HUES6 (cell line): ENCODE measurements around the gene C22orf15.
A peak's percentile ranks its signal among the peaks of the same experiment; 100 is the strongest.

ENCODE experiments used
- H3K27ac ChIP-seq: 2 replicates; pipeline ENCODE4 v1.7.0; 2013; ENCODE audit warnings: low read depth, mild to moderate bottlenecking, low read length, inconsistent platforms
- H3K27me3 ChIP-seq: 2 replicates; pipeline ENCODE4 v1.6.1; 2013; ENCODE audit warnings: low read length; ENCODE audit not compliant: control insufficient read depth, insufficient read depth
- H3K36me3 ChIP-seq: 2 replicates; pipeline ENCODE4 v1.6.1; 2013; ENCODE audit warnings: low read length; ENCODE audit not compliant: control insufficient read depth, insufficient read depth
- H3K4me1 ChIP-seq: 2 replicates; pipeline ENCODE4 v1.6.1; 2013; ENCODE audit warnings: low read length; ENCODE audit not compliant: control insufficient read depth, insufficient read depth
- H3K4me3 ChIP-seq: 2 replicates; pipeline ENCODE4 v1.5.1; 2013; ENCODE audit warnings: low read depth, low read length
- H3K9ac ChIP-seq: one replicate; pipeline ENCODE4 v1.6.1; 2013; ENCODE audit warnings: mild to moderate bottlenecking, low read length
- H3K9me3 ChIP-seq: 2 replicates; pipeline ENCODE4 v1.6.1; 2013; ENCODE audit warnings: low read depth, low read length; ENCODE audit not compliant: control insufficient read depth, insufficient read depth

Gene C22orf15

GRCh38 chr22:23783265-23784150, 20.7 kb downstream of the C22orf15 start:
- Histone ChIP-seq H3K27me3 (no peaks in the 10 kb centered on the region), H3K9me3 (no peaks in the 10 kb centered on the region), H3K27ac (no peak overlapping the region), H3K9ac (no peak overlapping the region), H3K4me3 (no peak overlapping the region), H3K36me3 (no peaks in the 10 kb centered on the region), H3K4me1 (peaks cover 16% of the 10 kb centered on the region)

GRCh38 chr22:23784215-23784732, 21.5 kb downstream of the C22orf15 start:
- Histone ChIP-seq H3K36me3 (no peaks in the 10 kb centered on the region), H3K4me1 (peaks cover 23% of the 10 kb centered on the region), H3K9ac (no peak overlapping the region), H3K27ac (no peak overlapping the region), H3K9me3 (no peaks in the 10 kb centered on the region), H3K27me3 (no peaks in the 10 kb centered on the region), H3K4me3 (no peak overlapping the region)

GRCh38 chr22:23786261-23786710, 23.5 kb downstream of the C22orf15 start:
- H3K36me3 ChIP-seq = peaks cover 12% of the 10 kb centered on the region; the same call in 1 of the 2 replicates
- peak overlapping the region; percentile 99 for H3K27ac ChIP-seq
- H3K9ac ChIP-seq = peak overlapping the region; percentile 99
- no peaks in the 10 kb centered on the region for H3K27me3 ChIP-seq
- H3K4me1 ChIP-seq = peaks cover 27% of the 10 kb centered on the region
- H3K4me3 ChIP-seq = peak overlapping the region; percentile 80
- H3K9me3 ChIP-seq = no peaks in the 10 kb centered on the region

GRCh38 chr22:23786752-23787599, 24.2 kb downstream of the C22orf15 start, which contains the start of gene SMARCB1:
SMARCB1 (plus strand) TSS chr22:23786966; CDS start chr22:23787170, 204 bp downstream.
- H3K27ac ChIP-seq = peak within 1 kb of the TSS; percentile 99
- no peaks in the 10 kb centered on the region for H3K9me3 ChIP-seq
- no peaks in the 10 kb centered on the region for H3K27me3 ChIP-seq
- H3K36me3 ChIP-seq = peaks cover 18% of the 10 kb centered on the region
- peak within 1 kb of the TSS; percentile 80 for H3K4me3 ChIP-seq
- H3K4me1 ChIP-seq = peaks cover 22% of the 10 kb centered on the region
- peak within 1 kb of the TSS; percentile 99 for H3K9ac ChIP-seq

GRCh38 chr22:23787600-23787896, 24.8 kb downstream of the C22orf15 start:
- peaks cover 22% of the 10 kb centered on the region for H3K4me1 ChIP-seq
- H3K9ac ChIP-seq = peak overlapping the region; percentile 82
- H3K27ac ChIP-seq = no peak overlapping the region; the same call in 1 of the 2 replicates
- H3K9me3 ChIP-seq = no peaks in the 10 kb centered on the region
- H3K36me3 ChIP-seq = peaks cover 24% of the 10 kb centered on the region
- H3K27me3 ChIP-seq = no peaks in the 10 kb centered on the region
- H3K4me3 ChIP-seq = peak overlapping the region; percentile 80

- peaks cover 22% of the 10 kb centered on the region for H3K4me1 ChIP-seq
- peak overlapping the region; percentile 80 for H3K4me3 ChIP-seq
- H3K9ac ChIP-seq = peak overlapping the region; percentile 82
- H3K36me3 ChIP-seq = peaks cover 28% of the 10 kb centered on the region
- H3K9me3 ChIP-seq = no peaks in the 10 kb centered on the region
- no peak overlapping the region; the same call in 1 of the 2 replicates for H3K27ac ChIP-seq
- H3K27me3 ChIP-seq = no peaks in the 10 kb centered on the region
Measured at GRCh38 chr22:23787910-23788309, 25.1 kb downstream of the C22orf15 start.

- Histone ChIP-seq H3K4me1 (peaks cover 22% of the 10 kb centered on the region), H3K27me3 (no peaks in the 10 kb centered on the region), H3K27ac (no peak overlapping the region), H3K9ac (no peak overlapping the region), H3K36me3 (peaks cover 36% of the 10 kb centered on the region), H3K4me3 (no peak overlapping the region), H3K9me3 (no peaks in the 10 kb centered on the region)
Measured at GRCh38 chr22:23789121-23789520, 26.3 kb downstream of the C22orf15 start.

- no peak overlapping the region for H3K27ac ChIP-seq
Measured at GRCh38 chr22:23789638-23790037, 26.8 kb downstream of the C22orf15 start.

GRCh38 chr22:23790819-23791737, 28.3 kb downstream of the C22orf15 start:
- H3K36me3 ChIP-seq = peaks cover 54% of the 10 kb centered on the region
- H3K27ac ChIP-seq = no peak overlapping the region
- H3K4me3 ChIP-seq = no peak overlapping the region
- no peaks in the 10 kb centered on the region for H3K9me3 ChIP-seq
- H3K9ac ChIP-seq = no peak overlapping the region
- H3K27me3 ChIP-seq = no peaks in the 10 kb centered on the region
- peaks cover 22% of the 10 kb centered on the region for H3K4me1 ChIP-seq

More at GRCh38 chr22:23789638-23790037, 26.8 kb downstream of the C22orf15 start:
- Histone ChIP-seq H3K9me3 (no peaks in the 10 kb centered on the region), H3K4me3 (no peak overlapping the region), H3K9ac (no peak overlapping the region), H3K36me3 (peaks cover 41% of the 10 kb centered on the region), H3K27me3 (no peaks in the 10 kb centered on the region), H3K4me1 (peaks cover 22% of the 10 kb centered on the region)
